ENCODE measurements around the gene B4GALT1.
A peak's percentile ranks its signal among the peaks of the same experiment; 100 is the strongest.

DNA sequence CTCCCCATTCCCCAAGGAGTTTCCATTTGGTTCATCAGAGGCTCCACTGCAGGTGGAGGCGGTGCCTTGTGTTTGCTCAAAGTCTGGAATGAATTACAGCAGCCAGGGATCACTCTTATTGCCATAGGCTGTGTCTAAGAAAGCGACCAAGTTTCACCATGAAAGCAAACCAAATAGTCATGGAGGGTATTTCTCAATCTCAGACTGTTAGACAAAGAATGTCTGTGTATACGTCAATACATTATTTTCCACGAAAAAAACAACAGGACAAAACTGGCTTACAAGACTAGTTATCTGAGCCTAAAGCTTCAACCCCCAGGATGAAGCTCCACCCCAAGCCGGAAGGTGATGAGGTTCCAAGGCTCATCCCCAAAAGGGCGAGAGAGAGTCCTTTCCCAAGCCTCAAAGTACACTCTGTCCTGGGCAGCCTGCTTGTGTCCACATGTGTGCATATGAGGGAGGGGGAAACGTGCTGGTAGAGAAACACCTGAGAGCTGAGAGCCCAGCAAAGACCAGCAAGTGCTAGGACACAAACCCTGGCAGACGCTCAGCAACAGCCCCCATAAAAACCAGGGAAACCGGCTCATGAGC lies 4.3 kb downstream of the B4GALT1 start:
- TF ChIP-seq CTCF (IDR thresholded peaks at IDR 0.05): no peak
- peak in 1 of 2 donors; percentile 31 for TF ChIP-seq POLR2A (IDR thresholded peaks at IDR 0.05)

All from uterus (tissue), 2 donors.